Right lobe of liver (tissue), 6 donors: ENCODE measurements around the gene PTGFRN. TPM values are rescaled to one million over a fixed set of nuclear protein-coding genes. Genes with fewer than 3 reads are reported as not detected.
"Not testable (repeated sequence)": the region's sequence is repeated elsewhere in the genome, so short reads cannot be mapped to it uniquely, and the experiment has no call there.

Source experiments
- ATAC-seq, 4 donors: fragments of 200-7000 bp; cut with Tn5 transposase; one replicate each; pipeline ENCODE4 v1.9.1; 2020; ENCODE audit warnings: mild to moderate bottlenecking in 4 of 4, moderate library complexity in 4 of 4
- DNase-seq, 3 donors: peaks; one replicate each; pipeline ENCODE4 v3.0.0-alpha.2; 2020
- H3K27ac ChIP-seq, 3 donors: fragments of 200-600 bp; one replicate each; pipeline ENCODE4 v1.8.0; 2022
- H3K27me3 ChIP-seq, 2 donors: fragments of 200-600 bp; one replicate each; pipeline ENCODE4 v1.8.0; 2022
- H3K36me3 ChIP-seq, 4 donors: fragments of 200-600 bp; sonication (generic) in 1 of 4; one replicate each; pipeline versions ENCODE4 v1.5.1 to v1.8.0; 2017 to 2022; ENCODE audit warnings: control low read depth in 1 of 4
- H3K4me1 ChIP-seq, 4 donors: fragments of 200-600 bp; sonication (generic) in 1 of 4; one replicate each; pipeline versions ENCODE4 v1.5.1 to v1.8.0; 2017 to 2022; ENCODE audit warnings: control low read depth in 1 of 4
- H3K4me3 ChIP-seq, 3 donors: fragments of 200-600 bp; one replicate each; pipeline ENCODE4 v1.8.0; 2022
- H3K9me3 ChIP-seq, 4 donors: fragments of 200-600 bp; sonication (generic) in 1 of 4; one replicate each; pipeline versions ENCODE4 v1.5.1 to v1.8.0; 2017 to 2022; ENCODE audit warnings: control low read depth in 1 of 4
- CTCF ChIP-seq, 4 donors: fragments of 200-600 bp in 3 of 4; fragments of 450-650 bp in 1 of 4; IDR thresholded peaks; one replicate each; pipeline versions ENCODE4 v1.5.1 to v1.8.0; 2016 to 2022; ENCODE audit warnings: antibody characterized with exemption in 4 of 4, mild to moderate bottlenecking in 2 of 4
- POLR2A ChIP-seq: fragments of 450-650 bp; IDR thresholded peaks from one replicate; pipeline ENCODE4 v1.6.1; 2017; ENCODE audit warnings: antibody characterized with exemption, mild to moderate bottlenecking
- WGBS: methylation state at CpG from one replicate; pipeline ENCODE4 v1.1.6; 2018; ENCODE audit warnings: low coverage, low lambda C conversion rate; ENCODE audit not compliant: insufficient coverage; ENCODE audit errors: missing lambda C conversion rate; 5-methylcytosine and 5-hydroxymethylcytosine counted together
- intact Hi-C, 2 donors: fragments of 100-400 bp; cut with DNase I; formaldehyde crosslinking; loops; one replicate each; pipeline versions ENCODE4 v1.11.2 to v1.14.1; 2022
- long read RNA-seq: library from polyadenylated mRNA; unstranded; transcript quantifications from one replicate; pipeline ENCODE4 v2.0.0, GENCODE V29; 2019
- total RNA-seq, 6 experiments: library from RNA; depleted of rRNA in 2 of 6; stranded (reverse); fragments of >200 nt in 2 of 6; fragmentation: NEBNext Ultra II Directional in 3 of 6; extraction: Animal tissue kit (Norgen Biotek cat#: 25700) in 3 of 6; gene quantifications; one replicate each; pipeline versions ENCODE4 v1.1.0 to v1.2.4, GENCODE V29; 2016 to 2023
- donor health status: DM: no; HTN: yes; CAD: no.
- donor health status: DM: no; HTN: no; CAD: no.
- donor health status: DM: no; HTN: no; CAD: no.
- donor health status: DM: no; HTN: yes; CAD: no.
- donor health status: DM: no; HTN: yes; CAD: no.

PTGFRN gene
- 10 to 100 TPM; 12.6 to 28.1 (median 17.5) TPM for total RNA-seq
- long read RNA-seq, result 0 reads

GRCh38 chr1:116909512-116910378 is at the start of gene PTGFRN:
TSS of gene PTGFRN (plus strand) at chr1:116909916. CDS start at chr1:116910204, 288 bp downstream.
- peak; percentile 48 for TF ChIP-seq POLR2A
- no peak for TF ChIP-seq CTCF (IDR thresholded peaks at IDR 0.05)
- Histone ChIP-seq H3K4me1 (peaks cover 0 to 4% (median 0%) of the 10 kb centered on the region in 4 donors), H3K4me3 (peak within 1 kb of the TSS; percentile 62 to 83 (median 75)), H3K27ac (peak within 1 kb of the TSS; percentile 24 to 47 (median 26)), H3K9me3 (no peaks in the 10 kb centered on the region), H3K36me3 (no peaks in the 10 kb centered on the region), H3K27me3 (no peaks in the 10 kb centered on the region)
- ATAC-seq (peak; percentile 80 to 87 (median 80)), DNase-seq (peak; percentile 69 to 77 (median 77))
- intact Hi-C loops, result no loop called here
- 17% methylated on average over 26 of the region's 86 CpGs for WGBS

- intact Hi-C loops, DNase-seq, H3K4me1 ChIP-seq, H3K27me3 ChIP-seq, H3K9me3 ChIP-seq, H3K27ac ChIP-seq, H3K4me3 ChIP-seq, ATAC-seq, H3K36me3 ChIP-seq: not testable (repeated sequence)
- 50% methylated on average over 2 of the region's 2 CpGs for WGBS
Observed at GRCh38 chr1:116860167-116860566, 49.5 kb upstream of the PTGFRN start.

GRCh38 chr1:116861137-116861536 is 48.6 kb upstream of the PTGFRN start:
- ATAC-seq (no peak), DNase-seq (no peak)
- Histone ChIP-seq H3K27me3 (no peaks in the 10 kb centered on the region), H3K27ac (no peak overlapping the region), H3K9me3 (no peaks in the 10 kb centered on the region), H3K36me3 (no peaks in the 10 kb centered on the region), H3K4me3 (no peak overlapping the region), H3K4me1 (no peaks in the 10 kb centered on the region)
- 83% methylated on average over 2 of the region's 3 CpGs for WGBS
- intact Hi-C loops, result no loop called here
- no peak for TF ChIP-seq CTCF (IDR thresholded peaks at IDR 0.05)
- TF ChIP-seq POLR2A, result no peak

- H3K36me3 ChIP-seq, H3K9me3 ChIP-seq, H3K27ac ChIP-seq, H3K4me3 ChIP-seq, DNase-seq, H3K4me1 ChIP-seq, H3K27me3 ChIP-seq, ATAC-seq, intact Hi-C loops: not testable (repeated sequence)
- WGBS, result 83% methylated on average over 2 of the region's 3 CpGs
Observed at GRCh38 chr1:116863031-116863430, 46.7 kb upstream of the PTGFRN start.

GRCh38 chr1:116866478-116866877 is 43.2 kb upstream of the PTGFRN start:
- H3K27me3 ChIP-seq, H3K27ac ChIP-seq, DNase-seq, H3K36me3 ChIP-seq, H3K4me1 ChIP-seq, H3K4me3 ChIP-seq, ATAC-seq, intact Hi-C loops, H3K9me3 ChIP-seq: not testable (repeated sequence)
- WGBS, result 77% methylated on average over 2 of the region's 2 CpGs

- DNase-seq (no peak), ATAC-seq (no peak)
- Histone ChIP-seq H3K9me3 (peaks cover 0 to 3% (median 0%) of the 10 kb centered on the region in 4 donors), H3K36me3 (no peaks in the 10 kb centered on the region), H3K27me3 (no peaks in the 10 kb centered on the region), H3K4me3 (no peak overlapping the region), H3K27ac (no peak overlapping the region), H3K4me1 (no peaks in the 10 kb centered on the region)
- no peak for TF ChIP-seq CTCF (IDR thresholded peaks at IDR 0.05)
- TF ChIP-seq POLR2A, result no peak
- 37% methylated on average over 3 of the region's 3 CpGs for WGBS
- intact Hi-C loops, result no loop called here
Observed at GRCh38 chr1:116868385-116868784, 41.3 kb upstream of the PTGFRN start.
